HEK293 (cell line): ENCODE results near the gene CLTCL1.

Experiments used
- CTCF ChIA-PET: fragments of 350-600 bp; formaldehyde crosslinking; extraction: SDS; loops from one replicate; lab custom pipeline; 2021; ENCODE audit warnings: antibody characterized with exemption; lab: Yijun Ruan, JAX
- POLR2A ChIA-PET: fragments of 300-600 bp; formaldehyde crosslinking; extraction: SDS; loops from one replicate; lab custom pipeline; 2020; ENCODE audit warnings: antibody characterized with exemption, inconsistent platforms; lab: Yijun Ruan, JAX
- H3K27ac ChIP-seq: fragments of 200-500 bp; sonication (Bioruptor generic); 2 replicates; pipeline ENCODE4 v1.5.1; 2014; ENCODE audit warnings: low read depth, low read length, control low read depth, inconsistent platforms; ENCODE audit errors: extremely low read depth
- H3K36me3 ChIP-seq, 2 experiments: fragments of 200-500 bp in 1 of 2; sonication (Bioruptor generic) in 1 of 2; 1 replicate in 1 of 2; 2 replicates in 1 of 2; pipeline ENCODE4 v1.5.1; 2014 to 2017; ENCODE audit warnings: inconsistent platforms in 2 of 2, low read length in 2 of 2; ENCODE audit not compliant: control insufficient read depth in 2 of 2, insufficient read depth in 1 of 2
- H3K4me1 ChIP-seq: fragments of 200-500 bp; sonication (Bioruptor generic); 2 replicates; pipeline ENCODE4 v1.5.1; 2014; ENCODE audit warnings: mild to moderate bottlenecking, low read length, inconsistent platforms; ENCODE audit not compliant: control insufficient read depth, insufficient read depth
- H3K4me3 ChIP-seq: 2 replicates; pipeline ENCODE4 v1.5.1; 2011; ENCODE audit warnings: low read depth, mild to moderate bottlenecking, control low read depth, low read length, moderate library complexity
- H3K9me3 ChIP-seq: fragments of 200-500 bp; sonication (Bioruptor generic); 2 replicates; pipeline ENCODE4 v1.5.1; 2014; ENCODE audit warnings: low read depth, low read length, inconsistent platforms; ENCODE audit not compliant: control insufficient read depth, insufficient read depth
- BCL11A ChIP-seq: fragments of 450-650 bp; formaldehyde crosslinking; IDR thresholded peaks from 2 replicates; pipeline ENCODE4 v1.5.1; 2016; ENCODE audit warnings: low read depth, missing biosample characterization, missing genetic modification characterization
- EGR2 ChIP-seq: fragments of 450-650 bp; formaldehyde crosslinking; IDR thresholded peaks from 2 replicates; pipeline ENCODE4 v1.5.1; 2016; ENCODE audit warnings: low read depth, missing biosample characterization, missing genetic modification characterization
- INSM2 ChIP-seq: fragments of 450-650 bp; formaldehyde crosslinking; IDR thresholded peaks from 2 replicates; pipeline ENCODE4 v1.5.1; 2016; ENCODE audit warnings: missing biosample characterization, missing genetic modification characterization
- KLF7 ChIP-seq: fragments of 450-650 bp; formaldehyde crosslinking; IDR thresholded peaks from 2 replicates; pipeline ENCODE4 v1.5.1; 2016; ENCODE audit warnings: missing biosample characterization, missing genetic modification characterization, borderline replicate concordance
- KLF8 ChIP-seq: fragments of 450-650 bp; formaldehyde crosslinking; IDR thresholded peaks from 2 replicates; pipeline ENCODE4 v1.5.1; 2016; ENCODE audit warnings: missing biosample characterization, missing genetic modification characterization
- KLF9 ChIP-seq: fragments of 450-650 bp; formaldehyde crosslinking; IDR thresholded peaks from 2 replicates; pipeline ENCODE4 v1.5.1; 2016; ENCODE audit warnings: missing biosample characterization, missing genetic modification characterization, low read depth
- OVOL3 ChIP-seq: fragments of 450-650 bp; formaldehyde crosslinking; IDR thresholded peaks from 2 replicates; pipeline ENCODE4 v1.5.1; 2016; ENCODE audit warnings: missing biosample characterization, missing genetic modification characterization
- PATZ1 ChIP-seq: fragments of 450-650 bp; formaldehyde crosslinking; IDR thresholded peaks from 2 replicates; pipeline ENCODE4 v1.5.1; 2016; ENCODE audit warnings: missing biosample characterization, missing genetic modification characterization
- SETDB1 ChIP-seq: IDR thresholded peaks from one replicate; pipeline ENCODE4 v1.6.1; 2017; ENCODE audit warnings: mild to moderate bottlenecking, low read length, moderate library complexity, mixed read lengths; ENCODE audit not compliant: insufficient read length
- ZBTB20 ChIP-seq: fragments of 450-650 bp; formaldehyde crosslinking; IDR thresholded peaks from 2 replicates; pipeline ENCODE4 v1.5.1; 2016; ENCODE audit warnings: missing biosample characterization, missing genetic modification characterization
- ZNF133 ChIP-seq: fragments of 450-650 bp; formaldehyde crosslinking; IDR thresholded peaks from 2 replicates; pipeline ENCODE4 v1.5.1; 2016; ENCODE audit warnings: missing biosample characterization, missing genetic modification characterization
- ZNF148 ChIP-seq: fragments of 450-650 bp; formaldehyde crosslinking; IDR thresholded peaks from 2 replicates; pipeline ENCODE4 v1.5.0; 2017; ENCODE audit warnings: missing biosample characterization, missing genetic modification characterization, borderline replicate concordance
- ZNF214 ChIP-seq: fragments of 450-650 bp; formaldehyde crosslinking; IDR thresholded peaks from 2 replicates; pipeline ENCODE4 v1.5.1; 2017; ENCODE audit warnings: missing biosample characterization, mild to moderate bottlenecking, missing genetic modification characterization, borderline replicate concordance
- ZNF280D ChIP-seq: fragments of 450-650 bp; formaldehyde crosslinking; IDR thresholded peaks from 2 replicates; pipeline ENCODE4 v1.5.1; 2016; ENCODE audit warnings: missing biosample characterization, missing genetic modification characterization
- ZNF302 ChIP-seq: fragments of 450-650 bp; formaldehyde crosslinking; IDR thresholded peaks from 2 replicates; pipeline ENCODE4 v1.5.1; 2016; ENCODE audit warnings: missing biosample characterization, missing genetic modification characterization, low read depth
- ZNF621 ChIP-seq: fragments of 450-650 bp; formaldehyde crosslinking; IDR thresholded peaks from 2 replicates; pipeline ENCODE4 v1.5.1; 2017; ENCODE audit warnings: missing biosample characterization, missing genetic modification characterization
- ZNF623 ChIP-seq: fragments of 450-650 bp; formaldehyde crosslinking; IDR thresholded peaks from 2 replicates; pipeline ENCODE4 v1.5.1; 2016; ENCODE audit warnings: missing biosample characterization, missing genetic modification characterization
- TF ChIP-seq, protein P1 (sequence below): fragments of 450-650 bp; formaldehyde crosslinking; IDR thresholded peaks from 2 replicates; pipeline ENCODE4 v1.5.1; 2016; ENCODE audit warnings: missing biosample characterization, missing genetic modification characterization

The CLTCL1 gene

GRCh38 chr22:19291580-19292457 is at the start of gene CLTCL1 (continued):
- TF ChIP-seq KLF7 (tag by site-specific recombination) (0 out of 2 replicates have a peak, but pooled peaks have one; percentile 62), KLF8 (tag by site-specific recombination) (0 out of 2 replicates have a peak, but pooled peaks have one; percentile 69), ZNF133 (tag by site-specific recombination) (0 out of 2 replicates have a peak, but pooled peaks have one; percentile 10), ZNF214 (tag by site-specific recombination) (no peak), PATZ1 (peak; percentile 43; the same call in 1 of the 2 replicates)

GRCh38 chr22:19337137-19337536 is 45.6 kb upstream of the CLTCL1 start:
- H3K4me3 ChIP-seq: no peak overlapping the region
- TF ChIP-seq INSM2 (tag by site-specific recombination): no peak
- TF ChIP-seq OVOL3 (tag by site-specific recombination): no peak
- no peak for TF ChIP-seq KLF8 (tag by site-specific recombination)
- TF ChIP-seq ZNF148 (tag by site-specific recombination): no peak
- no peak for TF ChIP-seq ZBTB20 (tag by site-specific recombination)
- no peak for TF ChIP-seq KLF9
- no peak for TF ChIP-seq ZNF621 (tag by site-specific recombination)
- TF ChIP-seq ZNF214 (tag by site-specific recombination): no peak
- TF ChIP-seq ZNF302 (tag by site-specific recombination): no peak
- no peak for TF ChIP-seq ZNF280D (tag by site-specific recombination)
- no peak for TF ChIP-seq EGR2 (tag by site-specific recombination)
- TF ChIP-seq, protein P1, sequence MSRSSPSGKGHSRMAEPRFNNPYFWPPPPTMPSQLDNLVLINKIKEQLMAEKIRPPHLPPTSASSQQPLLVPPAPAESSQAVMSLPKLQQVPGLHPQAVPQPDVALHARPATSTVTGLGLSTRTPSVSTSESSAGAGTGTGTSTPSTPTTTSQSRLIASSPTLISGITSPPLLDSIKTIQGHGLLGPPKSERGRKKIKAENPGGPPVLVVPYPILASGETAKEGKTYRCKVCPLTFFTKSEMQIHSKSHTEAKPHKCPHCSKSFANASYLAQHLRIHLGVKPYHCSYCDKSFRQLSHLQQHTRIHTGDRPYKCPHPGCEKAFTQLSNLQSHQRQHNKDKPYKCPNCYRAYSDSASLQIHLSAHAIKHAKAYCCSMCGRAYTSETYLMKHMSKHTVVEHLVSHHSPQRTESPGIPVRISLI (tag by site-specific recombination): no peak
- TF ChIP-seq BCL11A: no peak
- TF ChIP-seq ZNF623 (tag by site-specific recombination): no peak
- TF ChIP-seq SETDB1: no peak
- H3K36me3 ChIP-seq: peaks cover 8 to 60% of the 10 kb centered on the region in 2 experiments; a peak in 2 of 3 replicates
- ChIA-PET CTCF (no interaction called here), POLR2A (no interaction called here)
- no peaks in the 10 kb centered on the region for H3K4me1 ChIP-seq
- H3K9me3 ChIP-seq: no peaks in the 10 kb centered on the region
- H3K27ac ChIP-seq: no peak overlapping the region
